GM13977 (cell line): ENCODE data around the gene ZXDA.
"Not testable (repeated sequence)": the region's sequence is repeated elsewhere in the genome, so short reads cannot be mapped to it uniquely, and the experiment has no call there.

ENCODE experiments used
- DNase-seq: peaks from one replicate; pipeline ENCODE4 v3.0.0; 2012; ENCODE audit warnings: low spot score
- CTCF ChIP-seq: IDR thresholded peaks from 2 replicates; pipeline ENCODE4 v1.5.1; 2012; ENCODE audit warnings: mild to moderate bottlenecking, control low read depth; ENCODE audit not compliant: insufficient read depth; ENCODE audit errors: extremely low read depth, missing control alignments
- in situ Hi-C: fragments of 300-500 bp; cut with MboI; formaldehyde crosslinking; loops from one replicate; pipeline ENCODE4 v1.12.0; 2022; ENCODE audit warnings: low sequenced_read_pairs, low pct_unique_long_range_greater_than_20kb, mixed read lengths, inconsistent platforms; ENCODE audit not compliant: unreplicated experiment

ZXDA gene

GRCh38 chrX:57925806-57926205 is 15.5 kb upstream of the ZXDA start:
- in situ Hi-C loops, result no loop called here
- no peak for DNase-seq
- no peak for TF ChIP-seq CTCF

- peak; percentile 65 for TF ChIP-seq CTCF
- no peak for DNase-seq
- in situ Hi-C loops, result loop anchor here (25.0 kb wide), 3 partner anchors 107 to 1107 kb away; partner anchors contain the start of gene ZXDB
Measured at GRCh38 chrX:57918750-57919436, 8.6 kb upstream of the ZXDA start.

- in situ Hi-C loops, result loop anchor here (25.0 kb wide), 3 partner anchors 103 to 1103 kb away; partner anchors contain the start of gene ZXDB
- DNase-seq, result no peak
- TF ChIP-seq CTCF, result no peak
Measured at GRCh38 chrX:57915680-57916079, 5.4 kb upstream of the ZXDA start.

- DNase-seq, result not testable (repeated sequence)
- in situ Hi-C loops, result loop anchor here (25.0 kb wide), 3 partner anchors 97 to 1097 kb away; partner anchors contain the start of gene ZXDB
Measured at GRCh38 chrX:57909595-57910286, 517 bp downstream of the ZXDA start.

- in situ Hi-C loops, result loop anchor here (25.0 kb wide), 3 partner anchors 97 to 1097 kb away; partner anchors contain the start of gene ZXDB
- DNase-seq, result not testable (repeated sequence)
Measured at GRCh38 chrX:57908972-57909594, 1.2 kb downstream of the ZXDA start.

GRCh38 chrX:57906790-57907189 is 3.5 kb downstream of the ZXDA start:
- in situ Hi-C loops, result loop anchor here (25.0 kb wide), 3 partner anchors 94 to 1094 kb away; partner anchors contain the start of gene ZXDB
- TF ChIP-seq CTCF, result no peak
- DNase-seq, result no peak

- in situ Hi-C loops, result loop anchor here (25.0 kb wide), 3 partner anchors 93 to 1093 kb away; partner anchors contain the start of gene ZXDB
- TF ChIP-seq CTCF, result no peak
- DNase-seq, result no peak
Measured at GRCh38 chrX:57905141-57905540, 5.1 kb downstream of the ZXDA start.
